GM18870 (cell line): ENCODE data around the gene RTN4RL2.

Experiments used
- ATAC-seq: cut with Tn5 transposase; IDR thresholded peaks from one replicate; pipeline ENCODE4 v1.9.1; 2021; ENCODE audit warnings: moderate library complexity; ENCODE audit not compliant: unreplicated experiment

The RTN4RL2 gene

GRCh38 chr11:57461841-57462489 is 1.6 kb downstream of the RTN4RL2 start:
- ATAC-seq = no peak

- no peak for ATAC-seq
Observed at GRCh38 chr11:57462597-57462996, 2.3 kb downstream of the RTN4RL2 start.

GRCh38 chr11:57463671-57464538 is 3.6 kb downstream of the RTN4RL2 start:
- ATAC-seq = no peak

- no peak for ATAC-seq
Observed at GRCh38 chr11:57464539-57465181, 4.3 kb downstream of the RTN4RL2 start.

GRCh38 chr11:57466680-57467079 is 6.4 kb downstream of the RTN4RL2 start:
- ATAC-seq = no peak

GRCh38 chr11:57467508-57468157 is 7.3 kb downstream of the RTN4RL2 start:
- ATAC-seq = no peak

GRCh38 chr11:57468276-57468675 is 7.9 kb downstream of the RTN4RL2 start:
- ATAC-seq = no peak

GRCh38 chr11:57469268-57469667 is 8.9 kb downstream of the RTN4RL2 start:
- no peak for ATAC-seq

- no peak for ATAC-seq
Observed at GRCh38 chr11:57471496-57471895, 11.2 kb downstream of the RTN4RL2 start.

- ATAC-seq = no peak
Observed at GRCh38 chr11:57473285-57473841, 13.0 kb downstream of the RTN4RL2 start.

- ATAC-seq = peak; percentile 64
Observed at GRCh38 chr11:57474017-57474802, 13.9 kb downstream of the RTN4RL2 start.

- no peak for ATAC-seq
Observed at GRCh38 chr11:57474803-57475115, 14.4 kb downstream of the RTN4RL2 start.

- no peak for ATAC-seq
Observed at GRCh38 chr11:57475191-57475590, 14.9 kb downstream of the RTN4RL2 start.

GRCh38 chr11:57475671-57476046 is 15.3 kb downstream of the RTN4RL2 start:
- ATAC-seq = no peak

- ATAC-seq = no peak
Observed at GRCh38 chr11:57476047-57476756, 15.9 kb downstream of the RTN4RL2 start.

- peak; percentile 34 for ATAC-seq
Observed at GRCh38 chr11:57476757-57477506, 16.6 kb downstream of the RTN4RL2 start.

GRCh38 chr11:57477507-57478189 is 17.3 kb downstream of the RTN4RL2 start:
- no peak for ATAC-seq

- no peak for ATAC-seq
Observed at GRCh38 chr11:57479021-57479663, 18.8 kb downstream of the RTN4RL2 start.
